ENCODE measurements around the gene SETBP1. TPM values are rescaled to one million over a fixed set of nuclear protein-coding genes. Genes with fewer than 3 reads are reported as not detected.

The SETBP1 gene
- total and polyA plus RNA-seq, 5 experiments from 2014 or later = 0.16 to 1.6 (median 1.6) TPM; not detected in 2

- no peaks in the 10 kb centered on the region for H3K36me3 Mint-ChIP-seq
- DNase-seq (no peak), ATAC-seq (no peak)
- H3K27me3 Mint-ChIP-seq = peaks cover 0 to 6% (median 0%) of the 10 kb centered on the region in 5 donors
- peaks cover 4 to 81% (median 18%) of the 10 kb centered on the region in 4 donors for H3K4me1 Mint-ChIP-seq
- POLR2A ChIA-PET = no interaction called here
- no peak overlapping the region for H3K4me3 Mint-ChIP-seq
- H3K9me3 Mint-ChIP-seq = no peaks in the 10 kb centered on the region
- peak overlapping the region in 1 of 10 donors; percentile 29 for H3K27ac Mint-ChIP-seq
Observed at GRCh38 chr18:44731530-44732237, 51.0 kb downstream of the SETBP1 start.

GRCh38 chr18:44732238-44732563, 51.5 kb downstream of the SETBP1 start:
- Mint-ChIP-seq H3K4me3 (no peak overlapping the region), H3K36me3 (no peaks in the 10 kb centered on the region), H3K27me3 (peaks cover 0 to 6% (median 0%) of the 10 kb centered on the region in 5 donors), H3K4me1 (peaks cover 3 to 76% (median 14%) of the 10 kb centered on the region in 4 donors), H3K27ac (peak overlapping the region in 1 of 10 donors; percentile 3), H3K9me3 (no peaks in the 10 kb centered on the region)
- ATAC-seq (no peak), DNase-seq (no peak)
- POLR2A ChIA-PET = no interaction called here

- no peak for ATAC-seq
- POLR2A ChIA-PET = no interaction called here
- DNase-seq = no peak
- H3K9me3 Mint-ChIP-seq = no peaks in the 10 kb centered on the region
- H3K27ac Mint-ChIP-seq = no peak overlapping the region
- no peak overlapping the region for H3K4me3 Mint-ChIP-seq
- H3K4me1 Mint-ChIP-seq = peaks cover 2 to 72% (median 11%) of the 10 kb centered on the region in 4 donors
- peaks cover 0 to 6% (median 0%) of the 10 kb centered on the region in 5 donors for H3K27me3 Mint-ChIP-seq
- H3K36me3 Mint-ChIP-seq = no peaks in the 10 kb centered on the region
Observed at GRCh38 chr18:44732599-44732998, 51.9 kb downstream of the SETBP1 start.

DNA sequence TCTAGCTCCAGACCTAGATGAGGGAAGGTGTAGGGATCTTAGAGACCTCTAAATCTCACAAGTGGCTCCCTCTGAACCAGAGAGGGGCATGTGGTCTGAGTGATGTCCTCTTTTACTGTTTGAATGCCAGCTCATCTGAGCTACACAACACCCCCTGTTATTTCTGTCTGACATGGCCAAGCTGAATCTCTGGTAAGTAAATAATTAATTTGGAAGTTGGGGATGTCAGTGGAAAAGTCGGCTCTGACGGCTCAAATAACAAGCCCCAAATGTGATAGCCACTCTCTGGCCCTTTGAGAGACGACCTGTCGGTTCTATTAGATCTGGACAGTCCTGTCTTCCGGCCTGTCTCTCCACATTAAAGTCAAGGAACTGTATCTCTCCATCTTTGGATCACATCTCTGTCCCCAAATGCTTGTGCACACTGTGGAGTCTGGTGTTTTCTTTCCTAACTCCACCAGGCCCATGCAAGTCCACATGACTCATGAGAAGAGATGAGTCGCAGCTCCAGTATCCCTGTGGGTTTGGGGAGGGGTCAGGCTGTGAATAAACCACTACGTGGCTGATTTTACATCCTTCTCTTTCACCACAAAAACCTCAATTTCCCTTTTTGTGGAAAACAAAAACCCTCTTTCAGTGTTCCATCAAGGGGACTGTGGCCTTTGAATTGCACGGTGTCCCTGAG, 52.5 kb downstream of the SETBP1 start:
- ATAC-seq = no peak
- H3K27ac Mint-ChIP-seq = no peak overlapping the region
- no peaks in the 10 kb centered on the region for H3K9me3 Mint-ChIP-seq
- DNase-seq = no peak
- POLR2A ChIA-PET = no interaction called here
- no peaks in the 10 kb centered on the region for H3K36me3 Mint-ChIP-seq
- no peak overlapping the region for H3K4me3 Mint-ChIP-seq
- H3K27me3 Mint-ChIP-seq = peaks cover 0 to 6% (median 0%) of the 10 kb centered on the region in 5 donors
- peaks cover 2 to 66% (median 10%) of the 10 kb centered on the region in 4 donors for H3K4me1 Mint-ChIP-seq

GRCh38 chr18:44733754-44734465, 53.2 kb downstream of the SETBP1 start:
- no peaks in the 10 kb centered on the region for H3K36me3 Mint-ChIP-seq
- H3K27ac Mint-ChIP-seq = no peak overlapping the region
- H3K4me1 Mint-ChIP-seq = peaks cover 2 to 60% (median 10%) of the 10 kb centered on the region in 4 donors
- no peak for ATAC-seq
- H3K4me3 Mint-ChIP-seq = no peak overlapping the region
- no peaks in the 10 kb centered on the region for H3K9me3 Mint-ChIP-seq
- peaks cover 0 to 6% (median 0%) of the 10 kb centered on the region in 5 donors for H3K27me3 Mint-ChIP-seq
- POLR2A ChIA-PET = no interaction called here
- no peak for DNase-seq

GRCh38 chr18:44735096-44735495, 54.4 kb downstream of the SETBP1 start:
- H3K4me3 Mint-ChIP-seq = no peak overlapping the region
- no peaks in the 10 kb centered on the region for H3K36me3 Mint-ChIP-seq
- ATAC-seq (no peak), DNase-seq (no peak)
- POLR2A ChIA-PET = no interaction called here
- peaks cover 0 to 6% (median 0%) of the 10 kb centered on the region in 5 donors for H3K27me3 Mint-ChIP-seq
- H3K9me3 Mint-ChIP-seq = no peaks in the 10 kb centered on the region
- H3K4me1 Mint-ChIP-seq = peaks cover 0 to 49% (median 4%) of the 10 kb centered on the region in 4 donors
- no peak overlapping the region for H3K27ac Mint-ChIP-seq

DNA sequence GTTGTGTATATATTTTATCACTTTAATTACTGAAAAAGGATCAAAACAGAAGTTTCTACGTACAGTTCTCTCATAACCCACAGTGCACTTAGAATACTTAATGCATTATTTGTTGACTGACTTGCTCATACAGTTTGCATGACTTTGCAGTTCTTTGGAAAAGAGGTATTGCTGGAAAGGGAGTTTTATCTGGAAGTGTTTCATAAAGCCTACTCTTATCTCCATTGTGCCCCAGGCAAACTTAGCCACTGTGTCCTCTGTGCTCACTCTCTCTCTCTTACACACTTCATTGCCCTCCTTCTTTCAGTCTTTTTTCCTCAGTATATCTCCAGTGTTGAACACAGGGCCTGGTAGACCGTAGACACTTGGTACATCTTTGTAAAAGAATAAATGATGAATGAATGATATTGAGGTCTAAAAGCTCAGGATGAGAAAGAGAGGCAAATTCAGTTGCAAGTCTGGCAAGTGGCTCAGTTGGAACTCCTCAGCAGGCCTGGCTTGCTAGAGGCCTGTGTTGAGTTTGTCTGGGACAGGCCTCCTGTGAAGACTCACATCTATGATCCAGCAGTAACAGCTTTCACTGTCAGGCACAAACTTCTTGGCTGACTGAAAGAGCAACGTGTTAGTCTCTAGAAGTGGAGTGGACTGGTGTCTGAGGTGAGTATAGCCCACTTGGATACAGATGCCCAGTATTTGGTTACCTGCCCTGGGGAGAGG, 56.1 kb downstream of the SETBP1 start:
- Mint-ChIP-seq H3K36me3 (no peaks in the 10 kb centered on the region), H3K27ac (peak overlapping the region in 1 of 10 donors; percentile 8), H3K4me3 (no peak overlapping the region), H3K9me3 (no peaks in the 10 kb centered on the region), H3K27me3 (peaks cover 0 to 3% (median 0%) of the 10 kb centered on the region in 5 donors), H3K4me1 (peaks cover 0 to 34% (median 0%) of the 10 kb centered on the region in 4 donors)
- DNase-seq (no peak), ATAC-seq (no peak)
- POLR2A ChIA-PET = no interaction called here

- H3K27me3 Mint-ChIP-seq = no peaks in the 10 kb centered on the region
Observed at GRCh38 chr18:44737623-44738022, 56.9 kb downstream of the SETBP1 start.

GRCh38 chr18:44740000-44740399, 59.3 kb downstream of the SETBP1 start:
- H3K4me1 Mint-ChIP-seq = peaks cover 0 to 14% (median 0%) of the 10 kb centered on the region in 4 donors
- H3K27me3 Mint-ChIP-seq = peaks cover 0 to 2% (median 0%) of the 10 kb centered on the region in 5 donors
- no peak for DNase-seq
- H3K9me3 Mint-ChIP-seq = no peaks in the 10 kb centered on the region
- no peak overlapping the region for H3K4me3 Mint-ChIP-seq
- no peaks in the 10 kb centered on the region for H3K36me3 Mint-ChIP-seq
- H3K27ac Mint-ChIP-seq = no peak overlapping the region
- ATAC-seq = no peak
- POLR2A ChIA-PET = no interaction called here

More at GRCh38 chr18:44737623-44738022, 56.9 kb downstream of the SETBP1 start:
- peaks cover 0 to 26% (median 0%) of the 10 kb centered on the region in 4 donors for H3K4me1 Mint-ChIP-seq
- no peak overlapping the region for H3K27ac Mint-ChIP-seq
- no peaks in the 10 kb centered on the region for H3K9me3 Mint-ChIP-seq
- DNase-seq (no peak), ATAC-seq (no peak)
- no peak overlapping the region for H3K4me3 Mint-ChIP-seq
- POLR2A ChIA-PET = no interaction called here
- H3K36me3 Mint-ChIP-seq = no peaks in the 10 kb centered on the region

DNA sequence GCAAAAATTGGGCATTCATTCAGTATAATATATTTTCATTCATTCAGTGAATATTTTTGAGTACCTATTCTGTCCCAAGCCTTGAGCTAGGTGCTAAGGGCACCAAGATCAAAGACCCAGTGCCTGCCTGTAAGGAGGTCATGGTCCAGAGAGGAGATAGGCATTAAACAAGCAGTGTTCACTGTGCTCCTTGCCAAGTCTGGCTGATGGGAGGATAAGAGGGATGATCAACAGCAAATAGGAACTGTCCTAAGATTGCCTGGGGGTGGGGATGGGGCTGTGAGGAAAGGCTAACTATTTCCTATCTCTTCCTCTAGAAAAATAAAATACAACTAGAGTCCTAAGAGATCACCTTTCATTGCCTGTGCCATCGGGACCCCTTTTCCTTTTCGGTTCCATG, 60.4 kb downstream of the SETBP1 start:
- Mint-ChIP-seq H3K4me3 (no peak overlapping the region), H3K36me3 (no peaks in the 10 kb centered on the region), H3K4me1 (peaks cover 0 to 10% (median 0%) of the 10 kb centered on the region in 4 donors), H3K9me3 (no peaks in the 10 kb centered on the region), H3K27ac (no peak overlapping the region), H3K27me3 (peaks cover 0 to 5% (median 0%) of the 10 kb centered on the region in 5 donors)
- ATAC-seq (no peak), DNase-seq (no peak)
- POLR2A ChIA-PET = no interaction called here

DNA sequence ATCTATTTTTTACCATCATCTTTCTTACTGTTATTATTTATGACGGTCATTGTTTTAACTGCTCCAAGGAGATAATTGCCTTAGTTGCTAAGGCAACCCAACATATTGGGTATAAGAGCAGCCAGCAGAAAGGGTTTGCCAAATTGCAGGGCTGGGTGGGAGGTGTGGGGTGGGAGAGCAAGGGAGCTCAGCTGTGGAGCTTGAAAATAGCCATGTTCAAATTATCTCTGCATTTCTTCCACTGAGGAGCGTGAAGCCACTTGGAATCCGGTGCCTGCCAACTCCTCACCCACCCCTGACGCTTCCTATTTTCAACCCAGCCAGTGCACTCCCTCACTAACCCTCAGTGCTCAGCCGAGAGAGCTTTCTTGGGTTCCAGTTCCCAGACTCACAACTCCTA, 60.8 kb downstream of the SETBP1 start:
- H3K27me3 Mint-ChIP-seq = peaks cover 0 to 7% (median 0%) of the 10 kb centered on the region in 5 donors

DNA sequence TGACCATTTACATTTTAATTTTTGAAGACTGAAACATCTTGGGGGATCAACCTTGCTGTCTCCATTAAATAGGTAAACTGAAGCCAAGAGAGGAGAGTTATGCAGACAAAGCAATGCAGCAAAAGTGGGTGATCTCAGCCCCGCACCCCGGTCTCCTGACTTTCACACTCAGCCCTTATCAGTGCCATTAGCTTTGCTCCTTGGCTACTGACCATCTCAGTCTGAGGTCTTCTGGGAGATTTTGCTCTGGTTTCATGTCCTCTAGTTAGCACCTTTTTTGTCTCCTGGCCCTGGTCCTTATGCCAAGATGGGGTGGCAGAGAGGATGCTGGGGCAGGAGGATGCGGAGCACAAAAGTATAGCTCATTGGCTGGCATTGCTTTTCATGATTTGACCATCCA, 61.4 kb downstream of the SETBP1 start:
- no peaks in the 10 kb centered on the region for H3K36me3 Mint-ChIP-seq
- POLR2A ChIA-PET = no interaction called here
- H3K9me3 Mint-ChIP-seq = no peaks in the 10 kb centered on the region
- no peak overlapping the region for H3K27ac Mint-ChIP-seq
- H3K27me3 Mint-ChIP-seq = peaks cover 0 to 7% (median 0%) of the 10 kb centered on the region in 5 donors
- ATAC-seq (no peak), DNase-seq (no peak)
- no peak overlapping the region for H3K4me3 Mint-ChIP-seq
- peaks cover 0 to 10% (median 0%) of the 10 kb centered on the region in 4 donors for H3K4me1 Mint-ChIP-seq

More for the DNA sequence above, 60.8 kb downstream of the SETBP1 start:
- no peak for DNase-seq
- Mint-ChIP-seq H3K9me3 (no peaks in the 10 kb centered on the region), H3K27ac (no peak overlapping the region), H3K4me1 (peaks cover 0 to 10% (median 0%) of the 10 kb centered on the region in 4 donors), H3K36me3 (no peaks in the 10 kb centered on the region), H3K4me3 (no peak overlapping the region)
- POLR2A ChIA-PET = no interaction called here
- no peak for ATAC-seq
